HG02840 (cell line): ENCODE results near the gene CARHSP1.
"Not testable (repeated sequence)": the region's sequence is repeated elsewhere in the genome, so short reads cannot be mapped to it uniquely, and the experiment has no call there.

Source experiments
- ATAC-seq: cut with Tn5 transposase; IDR thresholded peaks from one replicate; pipeline ENCODE4 v1.9.1; 2021; ENCODE audit warnings: mild to moderate bottlenecking, moderate library complexity, moderate number of reproducible peaks; ENCODE audit not compliant: unreplicated experiment, low FRiP score

CARHSP1 gene

DNA sequence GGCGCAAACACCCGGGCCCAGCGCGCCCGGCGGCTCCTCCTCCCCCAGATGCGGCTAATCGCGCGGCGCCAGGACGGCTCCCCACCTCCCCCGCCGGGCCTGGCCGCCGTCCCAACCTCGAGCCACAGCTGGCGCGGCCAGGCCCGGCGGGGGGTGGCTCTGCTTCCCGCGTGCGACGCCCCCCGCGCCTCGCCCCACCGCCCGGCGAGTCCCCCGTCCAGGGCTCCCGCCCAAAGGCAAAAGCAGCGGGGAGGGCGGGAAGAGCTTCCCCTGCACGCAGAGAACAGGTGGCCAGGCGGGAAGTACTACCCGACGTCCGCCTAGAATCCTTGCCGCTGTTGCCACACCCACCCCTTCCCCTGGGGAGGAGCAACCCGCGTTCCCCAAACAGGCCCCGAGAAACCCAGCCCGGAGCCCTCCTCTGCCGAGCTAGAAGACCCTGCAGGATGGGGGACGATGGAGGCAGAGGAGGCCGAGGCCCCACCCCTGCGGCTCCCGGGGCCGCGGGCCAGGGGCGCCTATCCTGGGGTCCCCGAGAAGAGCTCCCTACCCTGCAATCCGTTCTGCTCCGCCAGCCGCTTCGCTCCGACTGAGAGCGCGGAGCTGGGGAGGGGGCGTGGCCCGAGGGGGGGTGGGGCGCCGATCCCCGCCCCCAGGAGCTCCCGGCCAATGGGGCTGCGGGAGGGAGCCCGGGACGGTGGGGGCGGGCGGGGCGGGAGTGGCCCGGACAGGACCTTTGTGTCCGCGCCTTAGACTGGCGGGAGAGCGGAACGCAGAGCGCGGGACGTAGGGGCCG is at the start of gene CARHSP1:
CARHSP1 (minus strand) TSS at position 591 of the 796 bp plus-strand sequence. CDS start 9,678 bp downstream, outside the sequence.
- ATAC-seq = peak; percentile 69

DNA sequence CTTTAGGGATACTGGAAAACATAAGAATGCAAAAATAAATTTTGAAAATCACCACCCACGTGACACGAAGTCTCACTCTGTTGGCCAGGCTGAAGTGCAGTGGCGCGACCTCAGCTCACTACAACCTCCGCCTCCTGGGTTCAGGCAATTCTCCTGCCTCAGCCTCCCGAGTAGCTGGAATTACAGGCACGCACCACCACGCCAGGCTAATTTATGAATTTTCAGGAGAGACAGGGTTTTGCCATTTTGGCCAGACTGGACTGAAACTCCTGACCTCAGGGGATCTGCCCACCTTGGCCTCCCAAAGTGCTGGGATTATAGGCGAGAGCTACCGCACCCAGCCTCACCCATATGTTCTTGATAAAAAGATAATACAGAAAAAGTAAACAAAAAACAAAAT is 48.5 kb upstream of the CARHSP1 start:
- ATAC-seq = not testable (repeated sequence)

DNA sequence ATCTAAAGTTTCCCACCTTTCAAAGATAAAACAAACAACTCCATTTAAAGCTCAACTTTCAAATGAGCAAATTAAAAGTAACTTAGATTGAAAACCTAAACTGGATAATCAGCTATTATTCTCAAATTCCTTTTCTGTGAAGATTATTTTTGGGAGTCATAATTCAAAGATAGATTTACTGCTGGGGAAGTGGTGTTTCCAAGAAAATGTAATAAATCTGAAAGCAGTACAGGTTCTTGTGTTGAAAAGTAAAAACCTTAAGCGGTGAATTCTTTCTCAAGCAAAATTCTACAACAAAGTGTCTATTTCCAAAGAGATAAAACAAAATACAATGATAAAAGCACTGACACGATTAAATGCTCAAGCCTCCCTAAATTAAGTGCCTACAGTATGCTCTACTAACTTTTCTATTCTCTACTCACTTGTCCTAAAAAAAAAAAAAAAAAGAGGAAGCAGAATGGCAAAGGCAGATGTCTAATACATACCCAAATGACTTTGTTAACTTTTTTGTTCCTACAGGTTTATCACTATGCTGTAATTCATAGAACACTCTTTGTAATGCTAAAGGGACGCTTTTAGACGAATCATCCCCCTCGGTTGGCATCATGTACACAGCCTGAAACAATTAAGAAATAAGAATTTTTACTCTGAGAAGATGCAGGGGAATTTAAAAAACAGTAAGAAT is 47.9 kb upstream of the CARHSP1 start:
- ATAC-seq = no peak

DNA sequence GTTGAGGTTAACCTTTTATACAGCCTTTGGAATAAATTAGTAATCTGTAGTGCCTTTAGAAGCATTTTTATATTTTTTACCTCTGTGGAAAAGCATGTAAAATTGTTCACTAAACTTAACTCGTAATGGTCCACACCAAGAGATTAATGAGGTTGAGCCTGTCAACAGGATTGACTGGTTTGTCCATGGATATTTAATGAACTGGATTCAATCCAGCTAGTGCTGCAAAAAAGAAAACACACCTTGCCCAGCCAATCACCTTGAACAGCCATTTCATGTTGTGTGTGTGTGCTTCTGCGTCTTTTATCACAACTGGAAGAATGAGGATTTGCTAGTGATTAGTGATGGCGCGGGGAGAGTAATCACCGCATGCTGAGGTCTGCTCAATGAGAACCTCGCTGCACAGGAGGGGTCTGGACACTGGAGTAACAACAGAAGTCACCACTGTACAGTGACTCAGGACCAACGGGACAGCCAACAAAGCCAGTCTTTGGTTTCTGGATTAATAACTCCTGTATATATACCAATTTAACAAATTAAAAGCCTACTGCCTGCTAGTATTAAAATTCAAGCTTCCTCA is 47.0 kb upstream of the CARHSP1 start:
- no peak for ATAC-seq

DNA sequence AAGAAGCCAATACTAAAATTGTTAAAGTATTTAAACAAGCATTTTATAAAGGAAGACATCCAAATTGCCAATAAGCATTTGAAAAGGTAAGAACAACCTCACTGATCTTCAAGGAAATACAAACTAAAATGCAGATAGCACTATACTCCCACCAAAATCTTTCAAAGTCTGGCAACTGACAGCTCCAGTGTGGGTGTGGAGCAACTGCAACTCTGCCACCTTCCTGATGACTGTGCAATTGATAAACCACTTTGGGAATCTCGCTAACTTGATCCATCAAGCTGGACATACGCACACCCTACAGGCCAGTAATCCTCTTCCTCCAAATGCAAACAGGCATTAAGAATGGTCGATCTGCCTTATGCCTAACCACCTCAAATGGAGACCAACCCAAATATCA is 45.3 kb upstream of the CARHSP1 start:
- no peak for ATAC-seq

DNA sequence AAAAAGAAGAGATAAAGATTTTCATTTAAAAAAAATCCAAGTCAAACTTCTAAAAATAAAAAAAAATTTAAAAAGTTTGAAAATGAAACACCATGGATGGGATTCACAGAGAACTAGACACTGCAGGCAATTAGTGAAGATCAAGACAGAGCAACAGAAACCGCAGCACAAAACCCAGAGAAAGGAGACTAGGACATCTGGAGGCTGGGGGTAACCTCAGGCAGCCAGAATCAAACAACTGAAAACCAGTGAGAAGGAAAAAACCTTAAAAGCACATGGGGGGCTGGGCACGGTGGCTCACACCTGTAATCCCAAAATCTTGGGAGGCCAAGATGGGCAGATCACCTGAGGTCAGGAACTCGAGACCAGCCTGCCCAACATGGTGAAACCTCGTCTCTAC is 44.0 kb upstream of the CARHSP1 start:
- ATAC-seq = no peak

DNA sequence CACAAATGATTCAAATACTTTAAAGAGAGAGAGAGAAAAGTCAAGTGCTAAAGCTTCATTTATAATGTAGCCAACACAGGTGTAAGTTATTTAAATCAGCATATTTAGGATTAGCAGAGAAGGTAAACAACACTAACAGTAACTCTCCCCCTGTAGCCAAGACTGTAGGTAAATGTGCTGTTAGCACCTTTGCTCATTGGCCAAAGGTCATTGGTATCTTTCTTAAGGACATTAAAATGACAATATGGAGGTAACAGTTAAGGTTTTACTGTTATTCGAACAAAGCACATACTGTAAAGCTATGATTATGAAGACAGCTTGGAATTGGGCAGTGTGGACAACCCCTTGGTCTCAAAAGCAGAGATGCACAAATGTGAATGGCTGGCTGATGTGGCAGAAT is 42.0 kb upstream of the CARHSP1 start:
- ATAC-seq = no peak

DNA sequence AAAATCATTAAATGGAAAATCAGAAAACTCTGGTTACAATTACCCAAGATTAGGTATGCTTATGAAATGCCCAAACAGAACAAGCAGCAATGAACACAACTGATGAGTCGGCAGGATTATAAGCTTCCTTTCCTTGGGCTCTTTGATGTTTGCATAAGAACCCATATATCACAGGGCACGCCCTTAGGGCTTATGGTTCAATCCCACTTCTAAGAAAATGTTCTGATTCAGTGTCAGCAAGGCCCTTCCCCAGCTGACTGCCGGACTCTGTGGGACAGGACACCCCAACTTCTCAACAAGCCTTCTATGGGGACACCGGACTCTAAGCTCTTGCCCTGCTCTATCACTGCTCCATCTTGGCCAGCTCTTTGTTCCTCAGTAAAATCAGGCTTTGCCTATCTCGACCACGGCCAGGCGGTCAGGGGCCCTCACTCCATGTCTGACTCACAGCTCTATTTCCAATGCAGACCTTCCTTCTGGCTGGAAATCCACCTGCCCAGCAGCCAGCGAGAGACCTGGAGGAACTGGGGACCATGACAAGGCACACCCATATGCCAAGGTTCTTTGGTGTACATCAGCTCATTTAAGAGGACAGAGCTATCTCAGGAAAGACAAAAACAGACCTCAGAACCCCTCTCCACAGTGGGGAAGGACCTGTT is 40.1 kb upstream of the CARHSP1 start:
- no peak for ATAC-seq

DNA sequence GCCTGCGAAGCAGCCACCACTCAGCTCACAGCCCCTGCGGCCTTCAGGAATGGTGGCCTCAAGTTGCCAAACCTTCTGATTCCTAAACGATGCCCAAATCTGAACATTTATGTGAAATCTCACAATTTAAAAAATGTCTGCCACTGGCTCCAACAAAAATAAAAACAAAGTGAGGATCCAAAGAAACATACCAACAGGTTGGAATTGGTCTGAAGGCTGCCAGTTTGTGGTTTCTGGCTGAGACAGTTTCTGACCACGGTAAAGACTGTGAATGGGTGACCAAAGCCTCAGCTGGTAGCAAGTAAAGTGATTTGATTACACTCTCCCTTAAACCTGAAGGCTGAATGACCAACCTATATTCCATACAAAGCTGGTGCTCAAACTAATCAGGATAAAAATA is 38.3 kb upstream of the CARHSP1 start:
- no peak for ATAC-seq

DNA sequence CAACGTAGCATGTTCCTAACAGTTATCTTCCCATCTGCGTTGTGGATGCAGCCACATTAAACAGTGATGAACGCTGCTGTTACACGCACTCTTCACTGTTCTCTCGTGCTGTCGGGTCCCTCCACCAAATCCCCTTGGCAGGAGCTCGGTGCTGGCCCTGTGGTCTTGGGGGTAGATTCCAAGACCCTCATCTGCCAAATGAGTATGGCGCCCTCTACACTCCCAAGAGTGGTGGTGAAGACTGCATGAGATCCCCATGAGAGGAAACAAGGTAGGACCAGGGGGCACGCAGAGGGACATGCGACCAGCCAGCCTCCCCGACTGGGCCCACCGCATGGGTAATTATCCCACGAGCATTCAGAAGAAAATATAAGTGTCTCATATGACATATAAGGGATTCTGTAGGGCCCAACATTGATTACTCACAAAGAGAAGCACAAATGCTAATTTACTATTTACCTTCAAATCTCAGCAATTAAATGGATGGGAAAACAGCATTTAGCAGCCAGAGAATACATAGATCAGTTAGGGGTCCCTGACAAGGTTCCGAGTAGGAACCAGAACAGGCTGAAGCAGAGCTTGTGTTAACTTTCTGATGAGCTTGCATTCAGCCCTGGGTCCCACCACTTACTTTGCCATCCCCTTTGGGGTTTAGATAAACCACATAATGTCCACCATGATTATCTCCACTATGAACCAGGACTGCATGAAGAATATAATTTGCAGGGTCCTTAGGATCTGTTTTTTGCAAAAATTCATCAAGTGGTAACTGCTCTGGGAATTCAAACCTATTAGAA is 37.2 kb upstream of the CARHSP1 start:
- no peak for ATAC-seq

DNA sequence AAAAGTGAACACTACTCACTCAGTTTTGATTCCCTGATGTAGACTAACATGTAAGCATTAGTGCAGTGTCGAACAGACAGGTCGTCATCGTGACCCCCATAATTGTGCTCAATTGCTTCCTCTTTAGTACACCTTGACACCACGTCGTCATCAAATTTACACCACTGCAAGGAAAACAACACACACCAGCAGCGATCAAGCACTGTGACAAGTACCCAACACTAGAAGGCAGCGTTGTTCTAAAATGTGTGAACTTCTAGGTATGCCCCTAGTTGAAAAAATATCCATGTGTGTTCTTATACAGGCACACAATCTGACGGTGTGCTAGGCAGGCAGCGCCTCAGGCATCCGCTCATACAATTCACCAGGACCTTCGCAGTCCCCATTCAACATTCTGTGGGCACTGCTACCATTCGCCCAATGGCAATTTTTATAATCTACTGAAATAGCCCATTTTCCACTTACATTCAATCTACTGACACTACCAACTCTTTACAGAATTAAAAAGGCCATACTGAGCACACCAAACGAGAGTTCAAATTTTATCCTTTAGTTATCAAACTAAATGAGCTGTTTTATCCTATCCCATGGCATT is 36.5 kb upstream of the CARHSP1 start:
- ATAC-seq = no peak

DNA sequence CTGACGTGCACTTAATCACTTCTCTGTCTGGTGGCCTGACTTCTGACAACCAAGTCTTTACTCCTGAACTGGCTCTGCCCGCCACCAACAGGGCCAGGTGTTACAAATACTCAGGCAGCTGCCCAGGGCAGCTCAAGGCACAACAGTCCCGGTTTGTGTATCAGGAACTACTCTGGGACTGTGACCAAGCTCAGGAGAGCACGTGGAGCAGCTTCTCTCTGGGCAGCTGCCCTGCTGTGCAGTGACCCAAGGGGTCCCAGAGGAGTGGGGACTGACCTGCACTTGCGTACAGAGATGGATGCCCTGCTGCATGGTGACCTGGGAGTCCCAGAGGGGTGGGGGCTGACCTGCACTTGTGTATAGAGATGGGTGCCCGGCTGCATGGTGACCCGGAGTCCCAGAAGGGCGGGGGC is 35.2 kb upstream of the CARHSP1 start:
- no peak for ATAC-seq

DNA sequence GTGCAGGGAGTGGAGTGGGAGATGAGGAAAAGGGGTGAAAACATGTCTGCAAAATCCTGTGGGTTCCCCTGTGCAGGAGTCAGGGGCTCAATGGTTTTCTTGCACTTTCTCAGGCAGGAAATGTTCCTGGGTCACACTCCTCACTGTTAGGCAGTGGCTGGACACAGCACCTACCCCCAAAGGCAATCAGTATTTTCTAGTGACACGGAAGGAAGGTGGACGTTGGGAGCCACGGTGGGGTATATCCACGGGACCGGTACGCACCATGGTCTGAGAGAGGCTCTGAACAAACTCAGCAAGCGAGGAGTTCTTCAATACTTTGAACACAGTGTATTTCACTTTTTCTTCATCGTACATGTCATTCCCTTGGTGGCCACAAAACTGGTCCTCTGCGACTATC is 34.2 kb upstream of the CARHSP1 start:
- ATAC-seq = no peak

DNA sequence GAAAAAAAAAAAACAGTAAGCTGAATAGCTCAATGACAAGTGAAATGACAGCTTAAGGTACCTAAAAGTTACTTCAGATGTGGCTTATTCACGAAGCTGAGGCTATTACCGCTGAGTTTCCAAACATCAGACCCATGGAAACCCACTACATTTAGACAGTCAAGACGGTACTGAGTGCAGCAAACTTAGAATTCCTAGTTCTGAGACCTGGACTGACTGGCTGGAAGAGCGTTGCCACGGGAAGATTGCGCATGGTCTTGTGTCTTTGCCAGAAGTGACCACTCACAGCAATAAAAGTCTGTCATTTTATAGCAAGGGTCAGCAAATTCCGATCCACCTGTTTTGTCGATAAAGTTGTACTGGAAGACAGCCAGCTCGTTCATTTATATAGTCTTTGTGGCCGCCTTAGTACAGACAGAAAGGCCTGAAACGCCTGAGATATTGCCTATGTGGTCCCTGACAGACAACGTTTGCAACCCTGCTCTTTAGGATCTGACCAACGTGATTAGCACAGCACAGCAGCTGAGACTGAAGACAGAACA is 32.6 kb upstream of the CARHSP1 start:
- ATAC-seq = no peak

DNA sequence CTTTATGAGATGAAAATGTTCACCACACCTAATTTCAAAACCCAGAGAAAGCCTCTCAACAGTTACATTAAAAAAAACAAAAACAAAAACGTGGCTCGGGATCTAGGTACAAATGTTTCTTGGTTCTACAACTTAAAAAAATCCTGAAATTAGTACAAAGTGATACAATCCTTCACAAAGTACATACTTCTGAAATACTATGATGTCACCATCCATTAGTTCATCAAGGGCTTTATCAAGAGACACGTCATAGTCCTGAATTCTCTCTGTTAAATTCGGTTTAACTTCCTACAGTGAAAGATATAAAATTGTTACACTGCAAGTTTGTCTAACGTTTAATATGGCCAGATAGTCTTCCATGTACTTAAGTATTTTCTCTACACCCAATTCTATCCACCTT is 31.5 kb upstream of the CARHSP1 start:
- ATAC-seq = no peak

DNA sequence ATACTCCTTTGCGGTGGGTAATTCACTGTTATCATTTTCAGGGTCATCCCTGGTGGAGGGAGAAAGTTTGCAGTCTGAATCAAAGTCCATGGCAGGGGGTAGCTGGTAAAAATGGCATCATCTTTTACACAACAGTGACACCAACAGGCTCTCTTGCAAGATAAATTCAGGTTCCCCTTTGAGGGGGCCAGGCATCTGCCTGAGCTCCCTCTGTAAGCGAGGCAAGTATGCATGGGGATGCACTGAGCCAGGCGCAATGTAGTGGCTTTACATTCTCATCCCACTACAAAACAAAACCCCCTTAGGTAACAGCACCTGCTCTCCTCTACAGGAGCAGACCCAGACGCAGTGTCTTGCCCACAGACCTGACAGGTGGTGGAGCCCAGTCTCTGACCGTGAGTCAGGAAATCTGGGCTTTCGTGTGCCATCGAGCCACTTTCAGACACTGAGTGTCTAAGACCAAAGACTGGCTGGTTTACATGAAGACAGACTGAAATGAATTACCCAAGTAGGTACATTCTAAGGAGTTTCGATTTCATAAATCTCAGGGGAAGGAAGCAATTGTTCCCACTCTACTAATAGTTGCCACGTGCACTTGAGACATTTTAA is 31.0 kb upstream of the CARHSP1 start:
- ATAC-seq = no peak

DNA sequence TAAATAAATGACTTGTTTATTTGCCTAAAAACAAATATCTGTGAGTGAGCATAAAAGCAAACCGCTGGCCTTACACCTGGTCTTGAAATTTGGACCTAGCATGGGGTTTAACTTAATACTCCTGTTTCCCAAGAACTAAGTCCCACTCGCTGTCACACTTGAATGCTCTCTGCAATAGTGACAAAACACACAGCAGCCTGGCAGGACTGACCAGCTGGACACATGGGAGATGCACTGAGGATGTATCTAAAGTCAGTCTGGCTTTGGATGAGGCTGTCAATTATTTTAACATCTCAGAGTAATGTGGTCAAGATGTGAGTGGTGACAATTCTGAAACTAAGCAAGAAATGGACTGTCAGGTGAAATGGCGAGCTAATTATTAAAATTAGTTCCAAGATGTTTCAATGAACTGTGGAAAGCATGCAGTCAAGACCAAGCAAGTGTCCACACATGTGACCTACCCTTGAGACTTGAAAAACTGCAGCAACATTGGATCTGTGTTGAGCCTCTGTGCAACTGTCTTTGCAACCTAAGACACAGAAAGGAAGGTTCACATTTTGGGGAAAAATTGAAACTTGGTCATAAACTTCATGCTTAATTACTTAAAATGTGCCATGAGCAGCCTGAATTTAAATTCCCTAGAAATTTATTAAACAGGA is 30.0 kb upstream of the CARHSP1 start:
- ATAC-seq = no peak

DNA sequence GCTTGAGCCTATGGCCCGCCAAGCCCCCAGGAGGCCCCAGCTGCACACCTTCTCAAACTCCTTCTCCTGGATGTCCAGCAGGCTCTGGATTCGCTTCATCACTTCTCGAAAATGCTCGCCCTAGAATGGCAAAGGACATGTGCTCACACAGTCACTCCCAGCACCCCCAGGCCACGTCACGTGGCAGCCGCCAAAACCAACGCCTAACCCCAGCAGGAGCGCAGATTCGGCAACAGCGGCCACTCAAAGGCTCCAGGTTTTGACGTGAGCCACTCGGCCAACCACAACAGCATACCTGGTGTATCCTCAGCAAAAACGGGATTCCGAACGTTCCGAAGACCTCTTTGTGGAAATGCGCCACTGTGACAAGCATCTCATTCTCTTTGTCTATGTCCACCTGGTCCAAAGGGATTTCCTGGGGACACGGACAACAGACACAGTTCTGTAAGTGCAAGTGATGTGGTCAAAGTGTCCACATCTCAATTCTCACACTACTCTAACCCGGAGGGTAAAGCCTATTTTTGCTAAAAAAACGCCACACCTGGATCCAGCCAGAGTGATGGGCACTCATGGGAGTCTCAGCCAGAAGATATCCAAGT is 26.0 kb upstream of the CARHSP1 start:
- no peak for ATAC-seq
